Esophagus squamous epithelium (tissue), 5 donors: ENCODE data around the gene CENPA. TPM values are rescaled to one million over a fixed set of nuclear protein-coding genes. Genes with fewer than 3 reads are reported as not detected.

Experiments used
- DNase-seq: peaks from one replicate; lab custom pipeline; 2025; lab: John Stamatoyannopoulos, UW
- H3K27ac ChIP-seq, 4 donors: fragments of 200-600 bp; sonication (generic); one replicate each; pipeline ENCODE4 v1.5.1; 2016 to 2019; ENCODE audit warnings: mild to moderate bottlenecking in 1 of 4
- H3K27me3 ChIP-seq, 4 donors: fragments of 200-600 bp; sonication (generic); 1 replicate in 3 of 4; 2 replicates in 1 of 4; pipeline versions ENCODE4 v1.5.1 to v1.6.0; 2017 to 2021; ENCODE audit warnings: antibody characterized with exemption in 1 of 4
- H3K36me3 ChIP-seq, 3 donors: fragments of 200-600 bp; sonication (generic); one replicate each; pipeline ENCODE4 v1.5.1; 2016 to 2019
- H3K4me1 ChIP-seq, 3 donors: fragments of 200-600 bp; sonication (generic); one replicate each; pipeline ENCODE4 v1.5.1; 2017 to 2019
- H3K4me3 ChIP-seq, 4 donors: fragments of 200-600 bp; sonication (generic); 1 replicate in 3 of 4; 2 replicates in 1 of 4; pipeline ENCODE4 v1.5.1; 2016 to 2019; ENCODE audit warnings: mild to moderate bottlenecking in 2 of 4, moderate library complexity in 1 of 4
- H3K9me3 ChIP-seq, 3 donors: fragments of 200-600 bp; sonication (generic); one replicate each; pipeline ENCODE4 v1.5.1; 2016 to 2019
- POLR2A ChIP-seq, 4 donors: fragments of 450-650 bp; IDR thresholded peaks; one replicate each; pipeline ENCODE4 v1.6.1; 2017; ENCODE audit warnings: antibody characterized with exemption in 4 of 4, mild to moderate bottlenecking in 4 of 4, moderate library complexity in 3 of 4
- WGBS, 2 donors: methylation state at CpG; one replicate each; pipeline ENCODE4 v1.1.5; 2018; 5-methylcytosine and 5-hydroxymethylcytosine counted together
- intact Hi-C: fragments of 100-400 bp; cut with DNase I; formaldehyde crosslinking; loops from one replicate; pipeline ENCODE4 v1.15.0; 2022
- total RNA-seq, 4 donors: library from RNA; depleted of rRNA; stranded (reverse); fragments of >200 nt; gene quantifications; one replicate each; pipeline ENCODE4 v1.1.0, GENCODE V29; 2016
- TF ChIP-seq, protein P1 (sequence below), 6 experiments: fragments of 450-650 bp in 4 of 6; fragments of 200-600 bp in 2 of 6; sonication (generic) in 2 of 6; IDR thresholded peaks; one replicate each; pipeline ENCODE4 v1.5.1; 2016 to 2019; ENCODE audit warnings: antibody characterized with exemption in 6 of 6, mild to moderate bottlenecking in 4 of 6, moderate library complexity in 4 of 6
- donor health status: DM: yes; HTN: yes; CAD: no.

CENPA gene
- total RNA-seq: 10 to 100 TPM in 1 of 4 donors, 1 to 10 TPM in 3; 3.4 to 12.4 (median 5.0) TPM

DNA sequence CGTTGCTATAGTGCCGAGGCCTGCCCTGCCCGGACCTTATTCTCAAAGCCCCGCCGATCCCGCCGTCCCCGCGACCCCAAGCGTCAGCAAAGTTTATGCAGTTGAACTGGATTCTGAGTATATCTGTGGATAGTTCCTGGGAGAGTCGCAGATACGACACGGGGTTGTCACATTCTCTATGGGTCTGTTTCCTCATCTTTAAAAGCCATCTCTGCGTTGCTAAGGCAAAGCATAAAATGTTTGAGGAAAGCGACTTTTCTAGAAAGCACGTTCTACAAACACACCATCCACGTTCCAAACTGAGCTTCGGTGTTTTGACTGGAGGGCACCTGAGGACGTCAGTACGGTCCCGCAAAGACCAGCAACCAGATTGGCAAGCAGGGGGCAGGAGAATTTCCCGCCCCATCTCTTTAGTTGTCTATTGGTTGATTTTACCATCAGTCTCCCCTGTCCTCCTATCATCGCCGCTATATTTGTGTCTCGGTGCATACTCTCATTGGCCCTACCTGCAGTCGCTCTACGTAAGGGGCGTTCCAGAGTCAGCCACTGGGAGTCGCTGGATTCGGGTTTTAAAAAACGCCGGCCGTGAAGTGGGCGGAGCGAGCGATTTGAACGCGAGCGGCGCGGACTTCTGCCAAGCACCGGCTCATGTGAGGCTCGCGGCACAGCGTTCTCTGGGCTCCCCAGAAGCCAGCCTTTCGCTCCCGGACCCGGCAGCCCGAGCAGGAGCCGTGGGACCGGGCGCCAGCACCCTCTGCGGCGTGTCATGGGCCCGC lies at the start of gene CENPA:
CENPA (plus strand) TSS at position 626 of the 776 bp plus-strand sequence; CDS start at position 767, 141 bp downstream.
- TF ChIP-seq, protein P1, sequence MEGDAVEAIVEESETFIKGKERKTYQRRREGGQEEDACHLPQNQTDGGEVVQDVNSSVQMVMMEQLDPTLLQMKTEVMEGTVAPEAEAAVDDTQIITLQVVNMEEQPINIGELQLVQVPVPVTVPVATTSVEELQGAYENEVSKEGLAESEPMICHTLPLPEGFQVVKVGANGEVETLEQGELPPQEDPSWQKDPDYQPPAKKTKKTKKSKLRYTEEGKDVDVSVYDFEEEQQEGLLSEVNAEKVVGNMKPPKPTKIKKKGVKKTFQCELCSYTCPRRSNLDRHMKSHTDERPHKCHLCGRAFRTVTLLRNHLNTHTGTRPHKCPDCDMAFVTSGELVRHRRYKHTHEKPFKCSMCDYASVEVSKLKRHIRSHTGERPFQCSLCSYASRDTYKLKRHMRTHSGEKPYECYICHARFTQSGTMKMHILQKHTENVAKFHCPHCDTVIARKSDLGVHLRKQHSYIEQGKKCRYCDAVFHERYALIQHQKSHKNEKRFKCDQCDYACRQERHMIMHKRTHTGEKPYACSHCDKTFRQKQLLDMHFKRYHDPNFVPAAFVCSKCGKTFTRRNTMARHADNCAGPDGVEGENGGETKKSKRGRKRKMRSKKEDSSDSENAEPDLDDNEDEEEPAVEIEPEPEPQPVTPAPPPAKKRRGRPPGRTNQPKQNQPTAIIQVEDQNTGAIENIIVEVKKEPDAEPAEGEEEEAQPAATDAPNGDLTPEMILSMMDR (IDR thresholded peaks at IDR 0.05): peak in 5 of 6 experiments; percentile 30 to 75 (median 56)
- TF ChIP-seq POLR2A (IDR thresholded peaks at IDR 0.05): peak in 2 of 4 donors; percentile 10 to 49
- peak within 1 kb of the TSS; percentile 29 to 73 (median 52) for H3K27ac ChIP-seq
- peak within 1 kb of the TSS; percentile 48 to 89 (median 55) for H3K4me3 ChIP-seq
- H3K4me1 ChIP-seq: peaks cover 9 to 45% (median 13%) of the 10 kb centered on the region in 3 donors
- DNase-seq: peak; percentile 84
- no peaks in the 10 kb centered on the region for H3K9me3 ChIP-seq
- H3K27me3 ChIP-seq: peaks cover 0 to 6% (median 0%) of the 10 kb centered on the region in 4 donors
- WGBS, 2 donors: 1 to 4% methylated on average over 25 of the region's 55 CpGs
- intact Hi-C loops: no loop called here
- peaks cover 2 to 13% (median 3%) of the 10 kb centered on the region in 3 donors for H3K36me3 ChIP-seq

DNA sequence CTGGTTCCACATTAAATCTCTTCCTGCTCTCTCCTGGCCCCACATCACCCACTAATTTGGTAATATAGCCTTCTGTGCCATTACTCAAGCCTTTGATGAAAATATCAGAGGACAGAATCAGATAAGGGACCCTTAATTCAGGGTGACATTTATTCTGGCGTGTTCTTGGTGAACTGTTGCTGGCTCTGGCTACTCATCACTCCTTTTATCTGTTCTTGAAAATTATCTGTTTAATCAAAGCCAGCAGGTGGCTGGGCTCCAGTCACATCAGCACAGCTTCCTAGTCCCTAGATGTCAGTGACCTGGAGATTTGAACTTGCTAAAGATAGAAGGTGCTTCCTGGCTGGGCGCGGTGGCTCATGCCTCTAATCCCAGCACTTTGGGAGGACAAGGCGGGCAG lies 48.6 kb upstream of the CENPA start:
- Histone ChIP-seq H3K27me3 (no peaks in the 10 kb centered on the region), H3K9me3 (no peaks in the 10 kb centered on the region), H3K4me1 (peaks cover 0 to 8% (median 0%) of the 10 kb centered on the region in 3 donors), H3K27ac (no peak overlapping the region), H3K4me3 (no peak overlapping the region), H3K36me3 (no peaks in the 10 kb centered on the region)
- no peak for DNase-seq
- intact Hi-C loops: no loop called here
- no peak for TF ChIP-seq POLR2A (IDR thresholded peaks at IDR 0.05)
- TF ChIP-seq, protein P1 (IDR thresholded peaks at IDR 0.05): no peak
- WGBS, 2 donors: 80 to 91% methylated on average over 4 of the region's 4 CpGs

DNA sequence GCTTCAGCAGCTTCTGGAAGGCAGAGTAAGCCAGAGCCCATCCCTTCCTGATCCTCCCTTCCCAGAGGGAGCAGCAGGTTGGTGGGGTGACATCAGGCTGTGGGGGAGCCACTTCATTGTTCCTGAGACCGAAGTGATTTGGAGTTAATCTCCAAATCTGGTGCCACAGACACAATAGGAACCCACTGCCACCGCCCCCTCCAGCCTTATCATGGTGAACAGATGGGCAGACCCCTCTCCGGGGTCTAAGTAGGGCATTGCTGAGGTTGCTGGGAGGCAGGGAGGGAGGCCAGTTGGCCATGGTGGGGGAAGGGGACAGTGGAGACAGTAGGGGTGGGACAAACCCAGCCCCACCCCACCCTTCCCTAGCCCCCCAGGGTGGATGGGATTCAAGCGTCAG lies 47.4 kb upstream of the CENPA start:
- peaks cover 0 to 8% (median 0%) of the 10 kb centered on the region in 3 donors for H3K4me1 ChIP-seq
- H3K27ac ChIP-seq: no peak overlapping the region
- 76% methylated on average over 2 of the region's 4 CpGs; no CpG with 5 or more reads in 1 of the 2 donors for WGBS, 2 donors
- no peaks in the 10 kb centered on the region for H3K9me3 ChIP-seq
- no peaks in the 10 kb centered on the region for H3K36me3 ChIP-seq
- intact Hi-C loops: no loop called here
- H3K4me3 ChIP-seq: no peak overlapping the region
- DNase-seq: no peak
- H3K27me3 ChIP-seq: no peaks in the 10 kb centered on the region
- TF ChIP-seq, protein P1 (IDR thresholded peaks at IDR 0.05): no peak
- TF ChIP-seq POLR2A (IDR thresholded peaks at IDR 0.05): no peak

DNA sequence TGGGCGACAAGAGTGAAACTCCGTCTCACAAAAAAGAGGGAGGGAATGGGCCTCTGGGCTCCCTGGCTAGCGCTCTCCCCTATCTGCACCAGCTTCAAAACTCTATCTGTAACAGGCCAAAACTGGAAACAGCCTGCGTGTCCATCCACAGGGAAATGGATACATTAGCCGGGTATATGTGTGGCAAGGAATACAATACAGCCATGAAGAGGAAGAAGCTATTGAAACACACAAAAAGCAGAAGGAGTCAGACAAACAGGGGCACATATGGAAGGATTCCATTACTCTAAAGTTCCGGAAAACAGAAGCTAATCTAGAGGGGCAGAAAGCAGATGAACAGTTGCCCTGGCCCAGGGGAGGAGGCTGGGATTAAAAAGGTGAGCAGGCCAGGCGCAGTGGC lies 46.3 kb upstream of the CENPA start:
- WGBS, 2 donors: 94 to 98% methylated on average over 6 to 7 of the region's 7 CpGs

More for the DNA sequence above, 46.3 kb upstream of the CENPA start:
- H3K4me1 ChIP-seq: peaks cover 0 to 8% (median 0%) of the 10 kb centered on the region in 3 donors
- intact Hi-C loops: no loop called here
- H3K27me3 ChIP-seq: no peaks in the 10 kb centered on the region
- H3K27ac ChIP-seq: no peak overlapping the region
- H3K36me3 ChIP-seq: no peaks in the 10 kb centered on the region
- no peak overlapping the region for H3K4me3 ChIP-seq
- TF ChIP-seq POLR2A (IDR thresholded peaks at IDR 0.05): no peak
- TF ChIP-seq, protein P1 (IDR thresholded peaks at IDR 0.05): no peak
- H3K9me3 ChIP-seq: no peaks in the 10 kb centered on the region
- no peak for DNase-seq
